ENCODE results near the gene FXYD5.

FXYD5 gene

GRCh38 chr19:35108730-35109129 lies 45.8 kb upstream of the FXYD5 start:
- Histone ChIP-seq H3K9me3 (ENCODE audit: control insufficient read depth, insufficient read depth, low read length) (peaks cover 8% of the 10 kb centered on the region; the same call in 1 of the 2 replicates), H3K4me3 (ENCODE audit: low read length) (no peak overlapping the region), H3K4me1 (ENCODE audit: control insufficient read depth, low read length) (no peaks in the 10 kb centered on the region), H3K4me2 (ENCODE audit: low read length) (no peak overlapping the region), H3K27ac (ENCODE audit: low read depth, low read length) (no peak overlapping the region), H4K20me1 (ENCODE audit: control insufficient read depth, insufficient read depth, low read depth, low read length) (no peaks in the 10 kb centered on the region), H3K27me3 (ENCODE audit: control insufficient read depth, low read length) (no peaks in the 10 kb centered on the region), H3K79me2 (ENCODE audit: control insufficient read depth, low read length) (no peaks in the 10 kb centered on the region), H3F3A (ENCODE audit: control insufficient read depth, insufficient read depth) (peaks cover 4% of the 10 kb centered on the region), H3K9me2 (replicated peaks; ENCODE audit: control insufficient read depth, low read length) (no peaks in the 10 kb centered on the region), H3K36me3 (ENCODE audit: control insufficient read depth, low read length) (no peaks in the 10 kb centered on the region)
- no peak for TF ChIP-seq EZH2phosphoT487 (IDR thresholded peaks at IDR 0.05; ENCODE audit: borderline replicate concordance, low read length)
- no peak for TF ChIP-seq CTCF (IDR thresholded peaks at IDR 0.05; ENCODE audit: low read depth, low read length, poor library complexity, severe bottlenecking)

- no peak overlapping the region for H3K27ac ChIP-seq (ENCODE audit: low read depth, low read length)
- no peaks in the 10 kb centered on the region for H3K79me2 ChIP-seq (ENCODE audit: control insufficient read depth, low read length)
- no peaks in the 10 kb centered on the region for H4K20me1 ChIP-seq (ENCODE audit: control insufficient read depth, insufficient read depth, low read depth, low read length)
- H3K9me3 ChIP-seq (ENCODE audit: control insufficient read depth, insufficient read depth, low read length): peaks cover 8% of the 10 kb centered on the region; the same call in 1 of the 2 replicates
- peaks cover 4% of the 10 kb centered on the region for H3F3A ChIP-seq (ENCODE audit: control insufficient read depth, insufficient read depth)
- no peak overlapping the region for H3K4me2 ChIP-seq (ENCODE audit: low read length)
- H3K9me2 ChIP-seq (replicated peaks; ENCODE audit: control insufficient read depth, low read length): no peaks in the 10 kb centered on the region
- H3K36me3 ChIP-seq (ENCODE audit: control insufficient read depth, low read length): no peaks in the 10 kb centered on the region
- peaks cover 2% of the 10 kb centered on the region for H3K4me1 ChIP-seq (ENCODE audit: control insufficient read depth, low read length)
- H3K27me3 ChIP-seq (ENCODE audit: control insufficient read depth, low read length): no peaks in the 10 kb centered on the region
- TF ChIP-seq CTCF (IDR thresholded peaks at IDR 0.05; ENCODE audit: low read depth, low read length, poor library complexity, severe bottlenecking): no peak
- TF ChIP-seq EZH2phosphoT487 (IDR thresholded peaks at IDR 0.05; ENCODE audit: borderline replicate concordance, low read length): no peak
- H3K4me3 ChIP-seq (ENCODE audit: low read length): no peak overlapping the region
These were observed 45.0 kb upstream of the FXYD5 start for GRCh38 chr19:35109395-35110112.

- Histone ChIP-seq H3K27ac (ENCODE audit: low read depth, low read length) (no peak overlapping the region), H3K27me3 (ENCODE audit: control insufficient read depth, low read length) (no peaks in the 10 kb centered on the region), H3K36me3 (ENCODE audit: control insufficient read depth, low read length) (no peaks in the 10 kb centered on the region), H3K4me2 (ENCODE audit: low read length) (no peak overlapping the region), H3F3A (ENCODE audit: control insufficient read depth, insufficient read depth) (peaks cover under 1% of the 10 kb centered on the region; the same call in 1 of the 2 replicates), H3K4me1 (ENCODE audit: control insufficient read depth, low read length) (peaks cover 5% of the 10 kb centered on the region), H3K4me3 (ENCODE audit: low read length) (no peak overlapping the region), H3K79me2 (ENCODE audit: control insufficient read depth, low read length) (no peaks in the 10 kb centered on the region), H3K9me3 (ENCODE audit: control insufficient read depth, insufficient read depth, low read length) (peaks cover 4% of the 10 kb centered on the region; the same call in 1 of the 2 replicates), H4K20me1 (ENCODE audit: control insufficient read depth, insufficient read depth, low read depth, low read length) (no peaks in the 10 kb centered on the region), H3K9me2 (replicated peaks; ENCODE audit: control insufficient read depth, low read length) (no peaks in the 10 kb centered on the region)
- no peak for TF ChIP-seq EZH2phosphoT487 (IDR thresholded peaks at IDR 0.05; ENCODE audit: borderline replicate concordance, low read length)
- no peak for TF ChIP-seq CTCF (IDR thresholded peaks at IDR 0.05; ENCODE audit: low read depth, low read length, poor library complexity, severe bottlenecking)
These were observed 43.6 kb upstream of the FXYD5 start for GRCh38 chr19:35110974-35111373.
